GM18507 (cell line): ENCODE measurements around the gene PTCH1.

Experiments used
- DNase-seq: peaks from one replicate; pipeline ENCODE4 v3.0.0; 2011; ENCODE audit warnings: low read depth; ENCODE audit not compliant: insufficient read length; ENCODE audit errors: extremely low spot score
- FAIRE-seq: peaks from 2 replicates; lab custom pipeline; 2011; peaks lifted over from hg19 to GRCh38; lab: Jason Lieb, UNC

The PTCH1 gene

GRCh38 chr9:95422650-95423049 is 94.1 kb downstream of the PTCH1 start:
- DNase-seq, result no peak

DNA sequence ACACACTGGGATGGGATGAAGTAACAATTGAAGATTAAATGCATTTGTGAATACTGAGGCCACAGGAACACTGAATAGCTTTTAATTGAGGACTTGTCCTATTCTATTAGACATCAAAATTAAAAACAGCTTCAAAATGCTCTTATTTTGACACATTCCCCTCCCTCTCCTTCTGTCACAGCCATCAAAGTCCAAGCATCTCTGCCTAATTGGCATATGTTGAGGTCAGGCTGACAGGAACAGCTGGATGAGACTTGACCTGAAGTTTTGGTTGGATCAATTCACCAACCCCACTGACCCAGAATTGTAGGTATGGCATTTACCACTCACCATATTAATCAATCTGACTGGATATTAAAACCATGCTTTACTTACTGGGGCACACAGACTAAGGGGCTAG is 96.3 kb downstream of the PTCH1 start:
- FAIRE-seq (no peak), DNase-seq (no peak)

More at GRCh38 chr9:95422650-95423049, 94.1 kb downstream of the PTCH1 start:
- no peak for FAIRE-seq

DNA sequence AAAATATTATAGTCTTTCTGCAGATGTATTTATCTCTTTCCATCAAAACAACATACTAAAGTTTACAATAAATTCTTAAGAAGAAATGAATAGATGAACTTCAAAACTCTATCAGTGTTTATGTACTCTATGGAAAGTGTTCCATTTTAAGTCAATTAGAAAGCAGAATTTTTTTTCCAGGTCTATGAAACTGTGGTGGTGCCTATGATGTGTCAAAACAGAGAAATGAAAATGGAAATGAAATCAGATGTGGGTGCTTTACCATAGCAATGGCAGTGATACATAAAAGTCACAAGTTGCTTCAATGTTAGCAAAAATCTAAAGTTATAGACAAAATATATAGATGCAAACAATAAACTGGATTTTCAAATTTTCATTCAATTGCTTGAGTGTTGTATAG is 97.3 kb downstream of the PTCH1 start:
- FAIRE-seq (no peak), DNase-seq (no peak)

DNA sequence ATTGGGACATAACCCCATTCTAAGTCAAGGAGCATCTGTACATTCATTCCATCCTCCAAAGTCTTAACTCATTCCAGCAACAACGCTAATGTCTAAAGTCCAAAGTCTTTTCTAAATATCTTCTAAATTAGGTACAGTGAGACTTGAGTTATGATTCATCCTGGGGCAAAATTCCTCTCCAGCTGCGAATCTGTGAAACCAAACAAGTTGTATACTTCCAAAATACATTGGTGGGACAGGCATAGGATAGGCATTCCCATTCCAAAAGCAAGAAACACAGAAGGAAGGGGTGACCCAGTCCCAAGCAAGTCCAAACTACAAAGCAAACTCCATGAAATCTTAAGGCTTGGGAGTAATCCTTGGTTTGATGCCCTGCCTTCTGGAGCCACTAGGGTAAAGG is 101.6 kb downstream of the PTCH1 start:
- DNase-seq (no peak), FAIRE-seq (no peak)

- DNase-seq (no peak), FAIRE-seq (no peak)
Observed at GRCh38 chr9:95413793-95414192, 103.0 kb downstream of the PTCH1 start.

GRCh38 chr9:95411054-95411892 is 105.5 kb downstream of the PTCH1 start:
- DNase-seq, result no peak
- FAIRE-seq, result no peak

GRCh38 chr9:95409650-95410426 is 106.9 kb downstream of the PTCH1 start:
- no peak for FAIRE-seq
- no peak for DNase-seq

- FAIRE-seq, result no peak
Observed at GRCh38 chr9:95407524-95407923, 109.2 kb downstream of the PTCH1 start.

GRCh38 chr9:95406121-95406520 is 110.7 kb downstream of the PTCH1 start:
- DNase-seq, result no peak
- no peak for FAIRE-seq

More at GRCh38 chr9:95407524-95407923, 109.2 kb downstream of the PTCH1 start:
- DNase-seq, result no peak

- DNase-seq, result no peak
- no peak for FAIRE-seq
Observed at GRCh38 chr9:95399261-95399660, 117.5 kb downstream of the PTCH1 start.
